ENCODE measurements around the gene TMEM178A.

DNA sequence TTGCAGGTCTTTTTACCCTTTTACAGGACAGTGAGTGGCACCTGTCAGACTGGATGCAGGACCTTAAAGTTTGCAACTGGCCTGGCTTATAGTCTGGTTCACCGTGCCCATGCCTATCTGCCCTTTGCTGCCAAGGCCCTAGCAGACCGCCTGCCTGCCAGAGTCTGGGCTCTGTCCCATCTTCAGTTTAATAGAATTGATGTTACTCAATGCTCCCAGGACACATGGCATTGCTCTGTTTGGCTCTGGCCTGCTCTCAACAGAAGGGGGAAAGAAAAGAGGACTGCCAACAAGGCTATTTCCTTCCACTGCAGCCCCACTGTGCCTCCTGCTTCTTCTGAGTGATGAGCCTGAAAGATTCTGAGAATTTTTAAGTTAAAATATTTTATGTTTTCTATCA lies 25.6 kb upstream of the TMEM178A start:
- TF ChIP-seq MXI1 (conservative IDR thresholded peaks at IDR 0.05; ENCODE audit: poor library complexity, severe bottlenecking) (no peak), EP300 (conservative IDR thresholded peaks at IDR 0.05; ENCODE audit: poor library complexity, severe bottlenecking) (no peak), POLR2AphosphoS5 (IDR thresholded peaks at IDR 0.05) (no peak), EZH2 (IDR thresholded peaks at IDR 0.05; ENCODE audit: borderline replicate concordance, insufficient read depth, low read length, poor library complexity, severe bottlenecking) (no peak)
- TF ChIP-seq, protein P1, sequence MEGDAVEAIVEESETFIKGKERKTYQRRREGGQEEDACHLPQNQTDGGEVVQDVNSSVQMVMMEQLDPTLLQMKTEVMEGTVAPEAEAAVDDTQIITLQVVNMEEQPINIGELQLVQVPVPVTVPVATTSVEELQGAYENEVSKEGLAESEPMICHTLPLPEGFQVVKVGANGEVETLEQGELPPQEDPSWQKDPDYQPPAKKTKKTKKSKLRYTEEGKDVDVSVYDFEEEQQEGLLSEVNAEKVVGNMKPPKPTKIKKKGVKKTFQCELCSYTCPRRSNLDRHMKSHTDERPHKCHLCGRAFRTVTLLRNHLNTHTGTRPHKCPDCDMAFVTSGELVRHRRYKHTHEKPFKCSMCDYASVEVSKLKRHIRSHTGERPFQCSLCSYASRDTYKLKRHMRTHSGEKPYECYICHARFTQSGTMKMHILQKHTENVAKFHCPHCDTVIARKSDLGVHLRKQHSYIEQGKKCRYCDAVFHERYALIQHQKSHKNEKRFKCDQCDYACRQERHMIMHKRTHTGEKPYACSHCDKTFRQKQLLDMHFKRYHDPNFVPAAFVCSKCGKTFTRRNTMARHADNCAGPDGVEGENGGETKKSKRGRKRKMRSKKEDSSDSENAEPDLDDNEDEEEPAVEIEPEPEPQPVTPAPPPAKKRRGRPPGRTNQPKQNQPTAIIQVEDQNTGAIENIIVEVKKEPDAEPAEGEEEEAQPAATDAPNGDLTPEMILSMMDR (IDR thresholded peaks at IDR 0.05; ENCODE audit: poor library complexity, severe bottlenecking), result no peak
- TF ChIP-seq, protein P2, sequence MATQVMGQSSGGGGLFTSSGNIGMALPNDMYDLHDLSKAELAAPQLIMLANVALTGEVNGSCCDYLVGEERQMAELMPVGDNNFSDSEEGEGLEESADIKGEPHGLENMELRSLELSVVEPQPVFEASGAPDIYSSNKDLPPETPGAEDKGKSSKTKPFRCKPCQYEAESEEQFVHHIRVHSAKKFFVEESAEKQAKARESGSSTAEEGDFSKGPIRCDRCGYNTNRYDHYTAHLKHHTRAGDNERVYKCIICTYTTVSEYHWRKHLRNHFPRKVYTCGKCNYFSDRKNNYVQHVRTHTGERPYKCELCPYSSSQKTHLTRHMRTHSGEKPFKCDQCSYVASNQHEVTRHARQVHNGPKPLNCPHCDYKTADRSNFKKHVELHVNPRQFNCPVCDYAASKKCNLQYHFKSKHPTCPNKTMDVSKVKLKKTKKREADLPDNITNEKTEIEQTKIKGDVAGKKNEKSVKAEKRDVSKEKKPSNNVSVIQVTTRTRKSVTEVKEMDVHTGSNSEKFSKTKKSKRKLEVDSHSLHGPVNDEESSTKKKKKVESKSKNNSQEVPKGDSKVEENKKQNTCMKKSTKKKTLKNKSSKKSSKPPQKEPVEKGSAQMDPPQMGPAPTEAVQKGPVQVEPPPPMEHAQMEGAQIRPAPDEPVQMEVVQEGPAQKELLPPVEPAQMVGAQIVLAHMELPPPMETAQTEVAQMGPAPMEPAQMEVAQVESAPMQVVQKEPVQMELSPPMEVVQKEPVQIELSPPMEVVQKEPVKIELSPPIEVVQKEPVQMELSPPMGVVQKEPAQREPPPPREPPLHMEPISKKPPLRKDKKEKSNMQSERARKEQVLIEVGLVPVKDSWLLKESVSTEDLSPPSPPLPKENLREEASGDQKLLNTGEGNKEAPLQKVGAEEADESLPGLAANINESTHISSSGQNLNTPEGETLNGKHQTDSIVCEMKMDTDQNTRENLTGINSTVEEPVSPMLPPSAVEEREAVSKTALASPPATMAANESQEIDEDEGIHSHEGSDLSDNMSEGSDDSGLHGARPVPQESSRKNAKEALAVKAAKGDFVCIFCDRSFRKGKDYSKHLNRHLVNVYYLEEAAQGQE (IDR thresholded peaks at IDR 0.05; ENCODE audit: borderline replicate concordance), result no peak
